Fibroblast of skin of right biceps (primary cell): ENCODE results near the gene EMX1.

Experiments
- DNase-seq: peaks from one replicate; pipeline ENCODE4 v3.0.0-alpha.2; 2013

The EMX1 gene

DNA sequence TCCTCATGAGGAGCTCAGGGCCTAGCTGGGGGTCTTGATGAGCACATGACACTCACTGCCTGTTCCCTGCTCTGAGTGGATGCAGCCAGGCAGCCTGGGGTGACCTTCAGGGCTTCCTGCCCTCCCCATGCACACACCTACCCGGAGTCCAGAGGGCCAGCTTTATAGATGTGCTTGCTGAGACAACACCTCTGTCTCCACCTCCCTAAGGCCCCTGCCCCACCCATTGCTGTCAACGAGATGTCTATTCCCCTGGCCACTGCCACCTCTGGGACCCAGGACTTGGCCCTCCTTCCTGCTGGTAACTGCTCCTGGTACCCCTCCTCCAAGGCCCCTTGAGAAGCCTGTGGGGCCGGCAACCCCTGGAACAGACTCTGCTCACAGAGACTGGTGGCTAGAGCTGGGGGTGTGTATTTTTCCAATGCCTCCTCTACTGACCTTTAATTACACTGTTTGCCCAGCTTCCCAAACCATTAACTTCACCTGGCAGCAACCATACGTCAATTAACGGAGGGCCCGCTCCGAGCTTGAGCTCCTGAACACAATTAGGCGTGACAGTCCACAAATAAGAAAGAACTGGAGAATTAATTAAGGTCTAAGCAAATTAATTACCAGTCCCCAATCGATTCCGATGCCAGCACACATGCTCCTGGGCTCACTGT lies 66.3 kb downstream of the EMX1 start:
- no peak for DNase-seq

DNA sequence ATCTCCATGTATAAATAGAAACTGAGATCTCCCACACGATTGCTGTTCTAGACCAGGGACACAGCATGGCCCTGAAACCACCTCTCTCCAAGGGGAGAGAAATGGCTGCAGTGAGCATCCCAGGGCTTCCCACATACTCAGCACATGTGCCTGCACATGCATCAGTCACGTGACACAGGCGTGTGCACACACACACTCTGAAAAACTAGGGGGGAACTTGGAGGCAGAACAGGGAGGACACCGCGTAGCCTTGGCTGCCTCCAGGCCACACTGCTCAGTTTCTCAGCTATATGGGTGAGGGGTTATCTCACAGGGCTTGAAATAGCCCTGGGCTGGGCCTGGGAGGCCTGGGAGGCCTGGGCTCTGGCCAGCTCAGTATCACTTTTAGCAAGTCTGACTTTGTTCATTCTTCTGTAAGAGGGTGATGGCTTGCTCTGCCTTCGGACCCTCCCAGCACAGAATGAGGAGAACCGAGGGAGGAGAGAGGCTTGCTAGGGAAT lies 66.9 kb downstream of the EMX1 start:
- no peak for DNase-seq
